Peyer's patch (tissue), 4 donors: ENCODE results near the gene RFNG.

Source experiments
- POLR2A ChIP-seq, 2 donors: fragments of 450-650 bp; IDR thresholded peaks; one replicate each; pipeline ENCODE4 v1.5.1; 2017; ENCODE audit warnings: antibody characterized with exemption in 2 of 2, mild to moderate bottlenecking in 2 of 2, moderate library complexity in 2 of 2
- TF ChIP-seq, protein P1 (sequence below), 6 experiments: fragments of 450-650 bp in 4 of 6; fragments of 200-600 bp in 2 of 6; sonication (generic) in 1 of 6; IDR thresholded peaks; one replicate each; pipeline ENCODE4 v1.5.1; 2017 to 2019; ENCODE audit warnings: antibody characterized with exemption in 6 of 6, mild to moderate bottlenecking in 3 of 6, moderate library complexity in 1 of 6

DNA sequence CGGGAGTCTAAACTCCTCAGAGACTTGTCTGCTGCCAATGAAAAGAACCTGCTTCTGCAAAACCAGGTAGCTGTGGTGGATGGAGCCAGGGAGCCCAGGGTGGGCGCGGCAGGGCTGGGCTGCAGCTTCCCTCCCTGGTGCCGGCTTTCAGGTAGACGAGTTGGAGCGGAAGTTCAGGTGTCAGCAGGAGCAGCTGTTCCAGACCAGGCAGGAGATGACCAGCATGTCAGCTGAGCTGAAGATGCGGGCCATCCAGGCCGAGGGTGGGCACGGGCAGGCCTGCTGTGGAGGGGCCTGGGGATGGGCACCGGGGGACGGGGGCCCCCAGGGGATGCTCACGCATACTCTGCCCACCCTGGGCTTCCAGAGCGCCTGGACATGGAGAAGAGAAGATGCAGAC, 23.4 kb downstream of the RFNG start:
- TF ChIP-seq, protein P1, sequence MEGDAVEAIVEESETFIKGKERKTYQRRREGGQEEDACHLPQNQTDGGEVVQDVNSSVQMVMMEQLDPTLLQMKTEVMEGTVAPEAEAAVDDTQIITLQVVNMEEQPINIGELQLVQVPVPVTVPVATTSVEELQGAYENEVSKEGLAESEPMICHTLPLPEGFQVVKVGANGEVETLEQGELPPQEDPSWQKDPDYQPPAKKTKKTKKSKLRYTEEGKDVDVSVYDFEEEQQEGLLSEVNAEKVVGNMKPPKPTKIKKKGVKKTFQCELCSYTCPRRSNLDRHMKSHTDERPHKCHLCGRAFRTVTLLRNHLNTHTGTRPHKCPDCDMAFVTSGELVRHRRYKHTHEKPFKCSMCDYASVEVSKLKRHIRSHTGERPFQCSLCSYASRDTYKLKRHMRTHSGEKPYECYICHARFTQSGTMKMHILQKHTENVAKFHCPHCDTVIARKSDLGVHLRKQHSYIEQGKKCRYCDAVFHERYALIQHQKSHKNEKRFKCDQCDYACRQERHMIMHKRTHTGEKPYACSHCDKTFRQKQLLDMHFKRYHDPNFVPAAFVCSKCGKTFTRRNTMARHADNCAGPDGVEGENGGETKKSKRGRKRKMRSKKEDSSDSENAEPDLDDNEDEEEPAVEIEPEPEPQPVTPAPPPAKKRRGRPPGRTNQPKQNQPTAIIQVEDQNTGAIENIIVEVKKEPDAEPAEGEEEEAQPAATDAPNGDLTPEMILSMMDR (IDR thresholded peaks at IDR 0.05): no peak
- TF ChIP-seq POLR2A (IDR thresholded peaks at IDR 0.05): no peak
